ENCODE results near the gene CAND2. TPM values are rescaled to one million over a fixed set of nuclear protein-coding genes. Genes with fewer than 3 reads are reported as not detected.

Gene CAND2
- polyA plus RNA-seq, 1 of the 3 experiments (the other 2 are of a cell fraction): 1.5 TPM

- no peaks in the 10 kb centered on the region for H3F3A ChIP-seq (replicated peaks; ENCODE audit: insufficient read depth)
- H3K9me3 ChIP-seq: no peaks in the 10 kb centered on the region
- no peak for TF ChIP-seq FOXJ3 (CRISPR knock-in tag; IDR thresholded peaks at IDR 0.05)
- TF ChIP-seq RAD21 (IDR thresholded peaks at IDR 0.05; ENCODE audit: low read length): no peak
- TF ChIP-seq EZH2phosphoT487 (IDR thresholded peaks at IDR 0.05; ENCODE audit: borderline replicate concordance, low read depth): no peak
- no peak for TF ChIP-seq RFX5 (IDR thresholded peaks at IDR 0.05; ENCODE audit: low read length)
- TF ChIP-seq TEAD4 (IDR thresholded peaks at IDR 0.05; ENCODE audit: borderline replicate concordance, insufficient read depth): no peak
- no peak for TF ChIP-seq NRF1 (IDR thresholded peaks at IDR 0.05; ENCODE audit: low read depth, low read length)
- TF ChIP-seq FOSL2 (IDR thresholded peaks at IDR 0.05; ENCODE audit: borderline replicate concordance, low read depth): no peak
- TF ChIP-seq, protein P1, sequence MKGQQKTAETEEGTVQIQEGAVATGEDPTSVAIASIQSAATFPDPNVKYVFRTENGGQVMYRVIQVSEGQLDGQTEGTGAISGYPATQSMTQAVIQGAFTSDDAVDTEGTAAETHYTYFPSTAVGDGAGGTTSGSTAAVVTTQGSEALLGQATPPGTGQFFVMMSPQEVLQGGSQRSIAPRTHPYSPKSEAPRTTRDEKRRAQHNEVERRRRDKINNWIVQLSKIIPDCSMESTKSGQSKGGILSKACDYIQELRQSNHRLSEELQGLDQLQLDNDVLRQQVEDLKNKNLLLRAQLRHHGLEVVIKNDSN (IDR thresholded peaks at IDR 0.05; ENCODE audit: borderline replicate concordance, low read depth): no peak
- TF ChIP-seq, protein P2, sequence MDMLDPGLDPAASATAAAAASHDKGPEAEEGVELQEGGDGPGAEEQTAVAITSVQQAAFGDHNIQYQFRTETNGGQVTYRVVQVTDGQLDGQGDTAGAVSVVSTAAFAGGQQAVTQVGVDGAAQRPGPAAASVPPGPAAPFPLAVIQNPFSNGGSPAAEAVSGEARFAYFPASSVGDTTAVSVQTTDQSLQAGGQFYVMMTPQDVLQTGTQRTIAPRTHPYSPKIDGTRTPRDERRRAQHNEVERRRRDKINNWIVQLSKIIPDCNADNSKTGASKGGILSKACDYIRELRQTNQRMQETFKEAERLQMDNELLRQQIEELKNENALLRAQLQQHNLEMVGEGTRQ (IDR thresholded peaks at IDR 0.05; ENCODE audit: borderline replicate concordance, low read depth, low read length): no peak
- TF ChIP-seq, protein P3, sequence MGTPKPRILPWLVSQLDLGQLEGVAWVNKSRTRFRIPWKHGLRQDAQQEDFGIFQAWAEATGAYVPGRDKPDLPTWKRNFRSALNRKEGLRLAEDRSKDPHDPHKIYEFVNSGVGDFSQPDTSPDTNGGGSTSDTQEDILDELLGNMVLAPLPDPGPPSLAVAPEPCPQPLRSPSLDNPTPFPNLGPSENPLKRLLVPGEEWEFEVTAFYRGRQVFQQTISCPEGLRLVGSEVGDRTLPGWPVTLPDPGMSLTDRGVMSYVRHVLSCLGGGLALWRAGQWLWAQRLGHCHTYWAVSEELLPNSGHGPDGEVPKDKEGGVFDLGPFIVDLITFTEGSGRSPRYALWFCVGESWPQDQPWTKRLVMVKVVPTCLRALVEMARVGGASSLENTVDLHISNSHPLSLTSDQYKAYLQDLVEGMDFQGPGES (IDR thresholded peaks at IDR 0.05; ENCODE audit: low read depth, low read length): no peak
- TF ChIP-seq RCOR1 (IDR thresholded peaks at IDR 0.05; ENCODE audit: low read length): no peak
- TF ChIP-seq MAX (IDR thresholded peaks at IDR 0.05; ENCODE audit: low read depth): no peak
- TF ChIP-seq NFIC (IDR thresholded peaks at IDR 0.05; ENCODE audit: borderline replicate concordance): no peak
- TF ChIP-seq TCF12 (IDR thresholded peaks at IDR 0.05): no peak
- no peak for TF ChIP-seq SIN3A (IDR thresholded peaks at IDR 0.05; ENCODE audit: borderline replicate concordance, low read depth, low read length)
- TF ChIP-seq MXI1 (IDR thresholded peaks at IDR 0.05; ENCODE audit: low read depth, low read length): no peak
- TF ChIP-seq GABPA (IDR thresholded peaks at IDR 0.05; ENCODE audit: low read depth): no peak
- TF ChIP-seq ELF1 (IDR thresholded peaks at IDR 0.05): no peak
- TF ChIP-seq EP300 (IDR thresholded peaks at IDR 0.05; ENCODE audit: borderline replicate concordance in 1 of 2, low read depth in 1 of 2, low read length in 1 of 2): no peak
- TF ChIP-seq TAF1 (IDR thresholded peaks at IDR 0.05; ENCODE audit: borderline replicate concordance, low read depth, low read length): no peak
- H3K4me3 ChIP-seq (ENCODE audit: low read depth in 2 of 2, low read length in 1 of 2): no peak overlapping the region
- no peak overlapping the region for H3K9ac ChIP-seq
- no peak overlapping the region for H3K27ac ChIP-seq (ENCODE audit: low read depth in 2 of 2, low read length in 1 of 2)
- peaks cover 39% of the 10 kb centered on the region for H3K79me2 ChIP-seq (ENCODE audit: insufficient read depth)
- WGBS (ENCODE audit: low lambda C conversion rate): 91% methylated on average over 4 of the region's 4 CpGs
- H3K9me2 ChIP-seq: no peaks in the 10 kb centered on the region
- H4K20me1 ChIP-seq (ENCODE audit: insufficient read depth): peaks cover 32% of the 10 kb centered on the region
- H3K4me1 ChIP-seq (ENCODE audit: control insufficient read depth in 1 of 2, insufficient read depth in 2 of 2, low read depth in 1 of 2, low read length in 1 of 2): peaks cover 18 to 25% of the 10 kb centered on the region in 2 experiments; a peak in 2 of 4 replicates
- 0 out of 2 replicates have a peak overlapping the region, but pooled peaks have one; percentile 97 for H2AFZ ChIP-seq (ENCODE audit: low read depth)
- no peak overlapping the region for H3K4me2 ChIP-seq
- DNase-seq: no peak
- ChIA-PET CTCF (interaction anchor here (1.0 to 3.4 kb wide), 23 partner anchors 10 to 165 kb away, joined by 3 to 28 read pairs (median 7); no protein-coding TSS in a partner anchor), POLR2A (interaction anchor here (1.5 kb wide), 1 partner anchor 9 kb away, joined by 5 read pairs; no protein-coding TSS in a partner anchor)
- peaks cover 22 to 27% of the 10 kb centered on the region in 2 experiments for H3K36me3 ChIP-seq (replicated peaks in 1 of 2; ENCODE audit: control insufficient read depth in 1 of 2, insufficient read depth in 2 of 2, low read length in 1 of 2)
- no peaks in the 10 kb centered on the region for H3K27me3 ChIP-seq (ENCODE audit: insufficient read depth)
Measured at GRCh38 chr3:12842469-12842868, 46.0 kb downstream of the CAND2 start.
